Femur (tissue), 1 donor: ENCODE results near the gene L1CAM.

Experiments used
- DNase-seq: peaks from one replicate; pipeline ENCODE4 v3.0.0-alpha.2; 2017

Gene L1CAM

DNA sequence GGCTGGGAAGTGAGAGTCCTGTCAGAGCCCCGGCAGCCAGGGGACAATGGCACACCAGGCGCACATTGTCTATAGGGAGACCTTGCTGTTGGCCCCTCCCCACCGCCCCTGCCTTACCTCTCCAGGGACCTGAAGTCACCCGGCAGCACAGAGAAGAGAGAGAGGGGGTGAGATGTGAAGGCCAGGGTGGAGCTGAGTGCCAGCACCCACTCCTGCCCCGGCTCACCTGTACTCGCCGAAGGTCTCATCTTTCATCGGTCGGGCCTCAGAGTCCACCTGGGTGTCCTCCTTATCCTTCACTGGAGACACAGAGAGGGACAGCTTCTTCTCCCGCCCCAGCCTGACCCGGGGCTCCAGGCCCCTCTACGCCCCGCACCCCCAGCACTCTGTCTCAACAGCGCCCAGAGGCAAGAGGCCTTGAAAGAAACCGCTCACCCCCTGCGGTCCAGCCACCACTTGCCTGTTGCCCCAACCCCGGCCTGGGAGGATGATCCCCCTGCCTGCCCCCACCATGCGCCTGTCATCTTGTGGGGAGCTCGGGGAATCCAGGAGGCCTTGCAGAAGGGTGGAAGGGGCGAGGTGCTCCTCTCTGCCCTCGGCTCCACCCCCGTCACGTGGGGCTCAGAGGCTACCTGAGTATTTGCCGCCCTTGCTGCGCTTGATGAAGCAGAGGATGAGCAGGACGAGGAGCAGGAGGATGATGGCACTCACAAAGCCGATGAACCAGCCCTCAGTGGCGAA is 22.6 kb downstream of the L1CAM start:
- DNase-seq = peak; percentile 3

DNA sequence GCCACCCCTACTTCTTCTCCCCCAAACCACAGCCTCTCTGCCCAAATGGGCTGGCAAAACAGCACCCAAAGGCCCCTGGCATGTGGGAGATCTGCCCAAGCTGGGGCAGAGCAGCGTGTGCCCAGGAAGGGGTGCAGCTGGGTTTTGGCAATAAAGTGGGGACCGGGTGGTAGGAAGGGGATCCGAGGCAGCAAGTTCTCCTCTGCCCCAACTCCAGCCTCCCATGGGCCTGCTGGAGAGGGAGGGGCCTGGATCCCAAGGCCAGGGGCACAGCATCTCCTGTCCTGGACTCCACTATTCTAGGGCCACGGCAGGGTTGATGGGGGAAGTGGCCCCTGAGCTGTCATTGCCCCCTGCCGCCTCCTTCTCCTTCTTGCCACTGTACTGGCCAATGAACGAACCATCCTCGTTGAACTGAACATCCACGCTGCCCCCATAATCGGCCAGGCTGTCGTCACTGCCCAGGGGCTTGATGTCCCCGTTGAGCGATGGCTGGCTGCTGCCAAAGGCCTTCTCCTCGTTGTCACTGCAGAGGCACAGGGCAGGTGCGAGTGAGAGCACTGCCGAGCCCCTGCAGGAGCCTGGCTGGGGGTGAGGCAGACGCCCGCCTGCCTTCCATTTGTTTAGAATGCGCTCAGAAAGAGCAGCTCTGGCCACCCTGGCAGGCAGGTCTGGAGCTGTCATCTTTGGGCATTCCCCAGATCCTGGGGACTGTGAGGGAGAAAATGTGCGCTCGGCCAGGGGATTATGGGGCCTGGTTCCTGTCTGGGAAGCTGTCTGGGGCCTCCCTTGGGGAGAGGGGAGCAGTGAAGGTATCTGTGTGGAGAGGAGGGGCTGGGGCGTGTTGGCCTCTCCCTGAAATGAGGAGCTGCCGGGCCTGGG is 23.4 kb downstream of the L1CAM start:
- DNase-seq = peak; percentile 8

DNA sequence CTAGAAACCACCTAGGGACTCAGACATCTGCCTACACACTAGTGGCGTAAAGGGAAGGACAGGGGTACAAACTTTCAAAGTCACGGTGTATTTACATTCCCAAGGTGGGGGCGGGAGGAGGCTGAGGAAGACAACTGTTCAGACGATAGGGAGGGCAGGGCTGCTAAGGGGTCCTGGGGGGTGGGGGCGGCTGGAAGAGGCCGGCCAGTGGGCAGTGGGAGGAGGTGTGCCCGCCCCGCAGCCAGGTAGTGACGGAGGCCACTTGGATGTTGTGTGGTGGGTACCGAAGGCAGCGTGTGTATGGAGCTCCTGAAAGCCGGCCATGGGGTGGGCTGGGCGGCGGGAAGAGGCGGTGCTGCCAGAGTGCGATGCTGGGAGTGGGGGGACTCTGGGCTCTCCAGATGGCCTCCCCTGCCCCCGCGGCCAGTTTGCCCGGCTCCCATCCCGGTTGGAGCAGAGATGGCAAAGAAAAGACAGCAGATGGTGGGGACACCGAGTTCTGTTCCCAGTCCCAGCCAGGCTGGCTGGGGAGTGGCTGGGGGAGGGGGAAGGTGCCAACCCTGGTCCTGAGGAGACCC is 24.2 kb downstream of the L1CAM start:
- DNase-seq = peak; percentile 6

DNA sequence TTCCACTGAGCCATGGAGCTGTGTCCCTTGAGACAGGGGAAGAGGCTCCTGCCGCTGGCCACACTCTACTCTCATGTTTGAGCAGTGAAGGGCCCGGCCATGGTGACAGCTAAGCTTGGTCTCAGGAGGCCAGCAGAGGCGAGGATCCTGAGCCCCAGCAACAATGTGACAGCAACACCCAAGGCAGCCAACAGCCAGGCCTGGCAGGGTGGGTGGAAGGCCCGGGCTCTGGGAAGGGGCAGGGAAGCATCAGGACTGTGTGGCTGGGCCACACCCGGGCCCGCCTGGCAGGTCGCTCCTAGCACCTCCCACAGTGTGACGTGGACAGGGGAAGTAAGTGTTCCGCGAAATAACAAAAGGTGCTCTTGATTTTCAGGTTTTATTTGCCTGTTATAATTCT is 24.8 kb downstream of the L1CAM start:
- DNase-seq = no peak

DNA sequence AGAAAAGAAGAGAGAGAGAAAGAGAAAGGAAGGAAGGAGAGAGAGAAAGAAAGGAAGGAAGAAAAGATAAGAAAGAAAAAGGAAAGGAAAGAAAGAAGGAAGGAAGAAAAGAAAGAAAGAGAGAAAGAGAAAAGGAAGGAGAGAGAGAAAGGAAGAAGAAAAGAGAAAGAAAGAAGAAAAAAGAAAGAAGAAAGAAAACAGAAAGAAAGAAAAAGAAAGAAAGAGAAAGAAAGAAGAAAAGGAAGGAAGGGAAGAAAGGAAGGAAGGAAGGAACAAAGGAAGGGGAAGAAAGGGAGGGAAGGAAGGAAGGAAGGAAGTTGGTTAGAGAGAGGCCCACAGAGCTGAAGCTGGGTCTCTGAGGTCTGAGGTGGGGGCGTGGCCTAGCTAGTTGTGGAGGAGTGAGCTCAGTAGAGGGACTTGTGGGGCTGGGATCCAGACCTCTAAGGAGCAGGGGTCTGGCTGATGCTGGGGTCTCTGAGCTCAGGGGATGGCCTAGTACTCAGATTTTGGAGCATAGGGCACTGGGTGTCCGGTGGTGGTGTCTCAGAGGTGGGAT is 28.5 kb downstream of the L1CAM start:
- DNase-seq = no peak

DNA sequence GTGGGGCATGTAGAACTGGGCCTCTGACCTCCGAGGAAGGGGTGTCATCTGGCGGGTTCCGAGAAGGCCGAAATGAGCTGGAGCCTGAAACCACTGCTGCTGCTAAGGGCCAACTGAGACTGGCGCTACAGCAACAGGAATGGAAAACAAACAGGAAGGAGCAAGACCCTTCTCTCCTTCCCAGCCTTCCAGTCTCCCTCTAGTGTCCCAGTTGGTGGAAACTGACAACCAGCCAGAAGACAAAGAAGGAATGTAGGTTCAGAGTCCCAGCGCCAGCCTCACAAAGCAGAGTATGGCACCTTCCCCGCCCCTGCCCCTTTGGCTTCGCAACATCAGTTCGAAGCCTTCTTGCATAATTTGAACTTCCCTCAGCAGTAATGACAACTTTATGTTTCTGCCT is 31.3 kb downstream of the L1CAM start:
- no peak for DNase-seq

DNA sequence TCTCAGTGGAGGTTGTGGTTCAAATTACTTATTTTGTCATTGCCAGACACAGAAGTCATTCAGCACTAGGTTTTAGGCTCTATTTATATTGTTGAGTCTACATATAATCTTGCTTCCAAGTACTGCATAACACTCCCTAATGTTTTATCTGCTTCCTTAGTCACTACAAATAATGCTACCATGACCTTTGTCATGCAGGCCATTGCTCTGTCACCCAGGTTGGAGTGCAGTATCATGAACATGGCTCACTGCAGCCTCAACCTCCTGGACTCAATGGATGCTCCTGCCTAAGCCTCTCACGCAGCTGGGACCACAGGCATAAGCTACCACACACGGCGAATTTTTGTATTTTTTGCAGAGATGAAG is 32.1 kb downstream of the L1CAM start:
- no peak for DNase-seq

DNA sequence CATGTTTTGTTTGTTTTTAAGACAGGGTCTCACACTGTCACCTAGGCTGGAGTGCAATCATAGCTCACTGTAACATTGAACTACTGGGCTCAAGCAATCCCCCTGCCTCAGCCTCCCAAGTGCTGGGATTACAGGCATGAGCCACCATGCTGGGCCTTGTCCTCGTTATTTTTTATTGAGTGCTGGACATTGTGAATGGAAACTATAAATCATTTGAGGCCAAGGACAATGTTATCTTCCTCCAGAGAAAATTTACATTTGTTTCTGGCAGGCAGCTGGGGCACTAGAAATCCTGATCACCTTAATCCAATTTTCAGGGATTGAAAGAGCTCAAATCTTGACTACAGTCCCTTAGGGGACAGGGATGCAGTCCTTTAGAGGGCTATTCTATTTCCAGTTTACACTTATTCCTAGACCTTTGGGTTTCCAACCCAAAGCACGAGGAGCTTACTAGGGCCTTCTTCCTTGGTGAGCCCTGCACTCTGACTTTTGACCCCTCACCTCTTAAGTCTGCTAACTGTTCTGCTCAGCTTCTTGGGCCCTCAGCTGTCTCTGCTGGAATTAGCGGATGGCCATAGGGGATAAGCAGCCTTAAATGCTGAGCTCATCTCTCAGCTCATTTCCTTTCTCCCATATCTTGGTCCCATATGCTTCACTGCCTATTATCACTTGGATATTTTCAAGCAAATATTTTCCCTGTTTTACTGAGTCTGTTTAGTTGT is 32.6 kb downstream of the L1CAM start:
- no peak for DNase-seq

DNA sequence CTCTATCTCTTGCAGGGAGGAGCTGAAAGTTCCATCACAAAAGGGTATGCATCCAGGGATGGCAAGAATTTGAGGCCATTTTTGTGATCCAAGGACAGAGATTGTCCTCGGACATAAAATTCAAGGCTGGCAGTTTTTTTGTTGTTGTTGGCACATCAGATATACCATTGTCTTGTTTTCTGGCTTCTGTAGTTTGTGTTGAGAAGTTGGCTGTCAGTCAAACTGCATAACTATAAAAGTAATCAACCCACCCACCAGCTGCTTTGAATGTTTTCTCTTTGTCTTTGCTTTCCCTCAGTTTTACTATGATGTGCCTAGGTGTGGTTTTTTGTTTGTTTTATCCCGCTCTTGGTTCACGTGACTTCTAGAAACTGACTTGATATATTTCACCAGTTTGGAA is 34.0 kb downstream of the L1CAM start:
- no peak for DNase-seq

DNA sequence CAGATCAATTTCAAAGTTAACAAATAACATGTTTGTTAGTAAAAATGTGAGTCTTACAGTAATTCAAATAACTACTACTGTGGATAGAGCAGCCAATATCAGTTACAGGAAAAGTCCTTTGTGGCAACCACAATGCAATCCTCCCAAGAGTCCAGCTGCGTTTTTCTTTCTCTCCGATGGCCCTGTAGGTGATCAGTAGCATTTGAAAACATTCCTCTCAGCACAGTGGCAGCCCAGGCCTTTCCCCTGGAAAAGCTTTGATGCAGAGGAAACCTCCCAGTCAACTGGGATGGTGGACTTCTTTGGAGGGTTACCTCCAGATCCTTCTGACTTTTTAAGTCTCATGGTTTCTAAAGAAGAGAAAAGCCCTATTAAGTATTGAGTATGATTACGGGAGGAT is 37.6 kb downstream of the L1CAM start:
- no peak for DNase-seq

DNA sequence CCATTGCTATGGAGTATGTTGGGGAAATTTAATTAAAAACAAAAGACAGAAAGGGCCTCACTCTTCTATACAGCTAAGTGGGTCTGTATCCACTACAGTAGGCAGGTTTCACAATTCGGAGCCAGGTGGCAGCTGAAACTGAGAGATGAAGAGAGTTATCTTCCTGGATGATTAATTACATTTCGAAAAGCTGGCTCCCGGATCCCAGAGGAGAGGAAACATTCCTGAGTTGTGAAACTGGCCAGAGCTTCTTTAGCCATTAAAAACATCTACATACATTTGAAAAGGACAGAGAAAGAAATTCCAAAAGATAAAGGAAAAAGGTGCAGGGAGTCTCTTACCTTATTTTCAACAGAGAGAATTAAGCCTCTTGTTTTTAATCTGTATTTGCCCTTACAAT is 40.1 kb downstream of the L1CAM start:
- DNase-seq = no peak

DNA sequence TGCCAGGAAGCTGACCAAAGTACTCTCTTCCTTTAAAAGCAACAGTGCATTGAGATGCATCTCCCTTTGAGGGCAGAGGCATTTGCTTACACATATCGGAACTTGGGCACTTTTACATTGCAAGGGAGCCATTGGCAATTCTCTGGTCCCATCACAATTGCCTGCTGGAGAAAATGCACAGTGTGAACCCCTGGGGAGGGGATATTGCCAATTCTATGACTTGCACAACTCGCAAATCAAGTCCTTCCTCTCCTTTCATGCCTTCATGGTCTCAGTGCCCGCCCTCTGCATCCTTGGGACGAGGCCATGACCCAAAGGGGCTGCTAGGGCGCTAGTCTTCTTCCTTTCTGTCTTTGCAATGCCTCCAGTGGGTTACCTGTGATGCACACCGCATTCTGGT is 40.8 kb downstream of the L1CAM start:
- no peak for DNase-seq

DNA sequence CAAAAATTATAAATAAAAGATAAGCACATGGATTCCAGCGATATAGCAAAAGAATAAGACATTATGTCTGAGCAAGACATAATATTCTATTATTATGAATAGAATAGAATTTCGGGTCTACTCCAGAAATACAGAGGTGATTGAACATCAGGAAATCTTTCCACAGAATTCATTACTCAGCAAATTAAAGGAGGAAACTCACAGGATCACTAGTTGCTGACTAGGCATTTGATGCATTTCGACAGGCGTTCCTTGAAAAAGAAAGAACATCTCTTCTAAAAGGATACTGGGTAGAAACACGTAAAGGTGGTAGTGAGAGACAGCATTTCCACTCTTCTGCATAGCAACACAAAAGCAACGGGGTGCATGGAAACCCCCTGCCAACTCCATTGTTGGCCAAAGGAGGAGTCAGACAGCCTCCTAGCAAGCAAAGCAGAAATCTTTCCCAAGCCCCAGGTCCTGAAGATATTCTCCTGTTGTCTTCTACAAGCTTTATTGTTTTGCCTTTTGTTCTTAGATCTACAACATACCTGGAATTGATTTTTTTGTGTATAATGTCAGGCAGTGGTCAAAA is 41.4 kb downstream of the L1CAM start:
- no peak for DNase-seq

DNA sequence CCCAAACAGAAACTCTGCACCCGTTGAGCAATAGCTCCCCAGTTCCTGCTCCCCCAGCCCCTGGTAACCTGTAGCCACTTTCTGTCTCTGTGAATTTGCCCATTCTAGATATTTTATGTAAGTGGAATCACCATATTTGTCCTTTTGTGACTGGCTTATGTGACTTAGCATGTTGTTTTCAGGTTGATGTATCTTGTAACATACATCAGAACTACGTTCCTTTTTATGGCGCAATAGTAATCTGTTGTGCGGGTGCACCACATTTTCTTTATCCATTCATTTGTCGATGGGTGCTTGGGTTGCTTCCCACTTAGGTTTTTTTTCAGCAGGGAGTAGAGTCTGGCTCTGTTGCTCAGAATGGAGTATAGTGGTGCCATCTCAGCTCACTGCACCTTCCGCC is 49.1 kb downstream of the L1CAM start:
- DNase-seq = no peak

DNA sequence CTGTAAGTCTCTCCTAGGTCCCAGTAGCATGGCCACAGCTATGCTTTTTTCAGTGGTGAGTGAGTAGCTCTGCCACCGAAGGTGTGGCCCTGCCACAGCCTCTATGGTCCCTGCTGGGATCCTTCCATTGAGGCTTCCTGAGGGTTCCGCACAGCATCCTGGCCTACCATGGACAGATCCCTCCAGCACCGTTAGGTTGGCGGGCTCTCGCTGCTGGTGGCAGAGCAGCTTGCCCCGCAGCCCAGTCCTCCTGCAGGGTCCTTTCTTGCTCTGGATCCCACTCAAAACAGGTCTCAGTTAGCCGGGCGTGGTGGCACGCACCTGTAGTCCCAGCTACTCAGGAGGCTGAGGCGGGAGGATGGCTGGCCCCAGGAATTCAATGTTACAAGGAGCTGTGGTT is 53.2 kb downstream of the L1CAM start:
- DNase-seq = no peak

DNA sequence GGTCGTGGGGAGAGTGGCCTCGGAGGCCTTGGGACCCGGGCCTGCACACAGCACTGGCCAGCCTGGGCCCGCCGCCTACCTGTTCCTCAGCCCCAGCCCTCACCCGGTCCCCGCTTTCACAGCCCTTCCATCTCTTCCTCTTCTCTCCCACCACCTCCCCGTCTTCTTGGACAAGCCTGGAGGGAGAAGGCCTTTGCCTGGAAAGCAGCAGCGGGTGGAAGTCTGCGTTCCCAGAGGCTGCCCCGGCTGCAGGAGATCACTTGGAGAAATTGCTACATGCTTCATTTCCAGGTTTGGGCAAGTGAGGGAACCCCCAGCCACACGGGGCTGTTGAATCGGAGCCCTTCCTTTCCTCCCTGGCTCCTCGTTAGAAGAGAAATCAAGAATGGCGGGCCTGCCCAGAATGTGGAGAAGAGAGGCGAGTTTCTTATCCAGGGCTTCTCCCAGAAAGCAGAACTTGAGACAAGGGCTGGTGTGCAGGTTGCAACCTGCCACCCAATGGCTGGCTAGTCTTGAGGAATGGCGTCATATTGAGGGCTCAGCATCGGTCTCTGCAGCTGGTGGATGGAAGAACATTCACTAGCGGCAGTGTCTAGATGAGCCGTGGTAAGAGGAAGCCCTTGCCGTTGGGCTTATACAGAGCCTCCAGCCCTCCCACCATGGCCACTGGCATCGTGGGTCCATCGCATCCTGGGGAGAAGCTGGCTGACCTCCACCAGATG is 54.4 kb downstream of the L1CAM start:
- DNase-seq = no peak

DNA sequence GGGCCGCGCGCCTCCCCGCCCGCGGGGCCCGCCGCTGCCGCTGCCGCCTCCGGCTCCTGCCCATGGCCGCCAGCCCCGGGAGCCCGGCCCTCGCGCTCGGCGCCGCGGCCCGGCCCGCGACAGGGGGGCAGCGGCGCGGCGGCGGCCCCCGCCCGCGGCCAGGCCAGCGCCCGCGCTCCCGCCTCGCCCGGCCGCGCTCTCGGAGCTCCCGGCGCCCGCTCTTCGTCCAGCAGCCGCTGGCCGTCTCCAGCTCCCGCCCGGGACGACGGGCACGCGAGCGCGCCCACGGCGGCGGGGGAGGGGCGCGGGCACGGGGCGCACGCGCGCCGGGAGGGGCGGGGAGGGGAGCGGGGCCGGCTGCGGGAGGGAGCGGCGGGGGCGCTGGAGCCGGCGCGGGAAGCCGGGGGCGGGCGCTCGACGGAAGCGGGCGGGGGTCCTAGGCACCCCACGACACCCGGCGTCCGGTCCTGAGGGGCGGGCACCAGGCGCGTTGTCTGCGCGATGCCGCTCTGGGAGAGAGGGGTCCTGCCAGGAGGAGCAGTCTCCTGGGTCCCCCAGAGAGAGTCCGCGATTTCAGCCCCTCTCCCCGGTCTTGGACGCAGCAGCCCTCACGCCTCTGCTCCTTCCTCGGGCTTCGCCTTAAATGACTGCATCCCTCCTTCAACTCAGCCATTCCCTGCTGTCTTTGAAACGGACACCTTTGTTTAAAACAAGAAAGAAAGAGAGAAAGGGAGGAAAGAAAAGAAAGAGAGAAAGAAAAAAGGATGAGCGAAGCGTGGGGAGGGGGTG is 55.1 kb downstream of the L1CAM start:
- no peak for DNase-seq

DNA sequence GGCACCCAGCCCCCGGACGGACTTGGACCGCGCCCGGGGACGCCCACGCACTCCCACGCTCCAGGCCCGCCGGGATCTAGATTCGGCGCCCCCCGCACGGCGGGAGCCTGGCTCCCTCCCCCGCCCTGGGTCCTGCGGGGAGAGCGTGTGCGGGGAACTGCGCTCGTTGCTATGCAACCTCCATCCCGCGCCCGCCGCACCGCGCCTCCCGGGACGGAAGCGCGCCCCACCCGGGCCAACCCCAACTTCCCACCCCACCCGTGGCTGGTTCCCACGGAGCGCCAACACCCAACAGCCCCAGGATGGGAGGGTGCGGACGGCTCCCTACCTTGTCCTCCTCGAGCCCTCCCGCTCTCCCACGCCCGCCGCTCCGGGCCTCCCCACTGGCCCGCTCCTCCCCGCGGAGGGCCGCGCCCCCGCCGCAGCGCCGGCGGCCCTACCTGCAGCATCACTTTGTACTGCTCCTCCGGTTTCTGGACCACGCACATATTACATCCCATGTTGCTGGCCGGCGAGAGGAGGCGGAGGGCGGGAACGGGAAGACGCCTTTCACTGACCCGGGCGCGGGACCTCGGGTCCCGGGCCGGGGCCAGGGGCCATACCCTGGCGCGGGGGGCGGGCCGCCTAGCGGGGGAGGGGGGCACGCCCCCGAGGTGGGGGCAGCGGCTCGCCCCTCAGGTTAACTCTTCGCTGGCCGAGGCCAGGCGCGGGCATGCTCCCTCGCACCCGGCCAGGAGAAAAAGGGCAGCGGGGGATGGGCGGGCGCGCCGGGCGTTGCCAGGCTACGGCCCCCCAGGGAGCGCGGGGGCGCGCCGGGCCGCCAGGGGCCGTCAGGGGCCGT is 56.0 kb downstream of the L1CAM start, which contains the start of gene PDZD4:
TSS of gene PDZD4 (minus strand) at position 746 of the 841 bp plus-strand sequence. CDS start at position 500, 246 bp downstream.
- no peak for DNase-seq

DNA sequence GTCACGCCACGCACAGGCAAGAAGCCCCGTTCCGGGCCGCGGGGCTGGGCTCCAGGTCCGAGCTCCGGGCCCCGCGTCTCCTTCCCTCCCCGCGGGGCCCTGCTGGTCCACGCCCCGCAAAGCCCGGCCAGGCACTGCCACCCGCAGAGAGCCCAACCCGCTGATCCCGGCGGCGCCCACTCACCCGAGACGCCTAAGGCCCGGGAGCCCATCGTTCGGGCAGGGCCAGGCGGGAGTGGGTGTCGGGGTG is 56.5 kb downstream of the L1CAM start:
- DNase-seq = no peak
